ENCODE results near the gene FLNA.

GRCh38 chrX:154321594-154321993 is 52.8 kb downstream of the FLNA start:
- TF ChIP-seq CTCF (IDR thresholded peaks at IDR 0.05; ENCODE audit: low read length): peak; percentile 37
- no peak for TF ChIP-seq EZH2phosphoT487 (IDR thresholded peaks at IDR 0.05; ENCODE audit: low read length)
- TF ChIP-seq EZH2 (optimal IDR thresholded peaks at IDR 0.05; ENCODE audit: low read depth, low read length): no peak
